Large intestine (tissue), 3 donors: Measurements from ENCODE around the gene ACER2. TPM values are rescaled to one million over a fixed set of nuclear protein-coding genes. Genes with fewer than 3 reads are reported as not detected.

Source experiments
- DNase-seq, 2 donors: peaks; one replicate each; pipeline versions ENCODE4 v3.0.0 to v3.0.0-alpha.2; 2013
- H3K27ac ChIP-seq: one replicate; pipeline ENCODE4 v1.5.1; 2013; ENCODE audit warnings: low read length
- H3K27me3 ChIP-seq: 2 replicates; pipeline ENCODE4 v1.6.1; 2013; ENCODE audit warnings: low read length; ENCODE audit not compliant: control insufficient read depth, insufficient read depth
- H3K36me3 ChIP-seq: 2 replicates; pipeline ENCODE4 v1.6.1; 2013; ENCODE audit warnings: low read length; ENCODE audit not compliant: control insufficient read depth, insufficient read depth
- H3K4me1 ChIP-seq: one replicate; pipeline ENCODE4 v1.6.1; 2013; ENCODE audit warnings: low read length; ENCODE audit not compliant: control insufficient read depth, insufficient read depth
- H3K4me3 ChIP-seq: one replicate; pipeline ENCODE4 v1.5.1; 2013; ENCODE audit warnings: low read length
- H3K9me3 ChIP-seq: one replicate; pipeline ENCODE4 v1.6.1; 2013; ENCODE audit warnings: mild to moderate bottlenecking, low read depth, low read length, moderate library complexity; ENCODE audit not compliant: control insufficient read depth
- WGBS: methylation state at CpG from one replicate; pipeline ENCODE4 v1.1.5; 2013; ENCODE audit warnings: low lambda C conversion rate; ENCODE audit not compliant: insufficient coverage; 5-methylcytosine and 5-hydroxymethylcytosine counted together
- polyA plus RNA-seq: library from polyadenylated mRNA; unstranded; fragments of 120-200 nt; gene quantifications from one replicate; pipeline ENCODE4 v1.2.1, GENCODE V29; 2013

Gene ACER2
- polyA plus RNA-seq, 1 donor, result 3.5 TPM

DNA sequence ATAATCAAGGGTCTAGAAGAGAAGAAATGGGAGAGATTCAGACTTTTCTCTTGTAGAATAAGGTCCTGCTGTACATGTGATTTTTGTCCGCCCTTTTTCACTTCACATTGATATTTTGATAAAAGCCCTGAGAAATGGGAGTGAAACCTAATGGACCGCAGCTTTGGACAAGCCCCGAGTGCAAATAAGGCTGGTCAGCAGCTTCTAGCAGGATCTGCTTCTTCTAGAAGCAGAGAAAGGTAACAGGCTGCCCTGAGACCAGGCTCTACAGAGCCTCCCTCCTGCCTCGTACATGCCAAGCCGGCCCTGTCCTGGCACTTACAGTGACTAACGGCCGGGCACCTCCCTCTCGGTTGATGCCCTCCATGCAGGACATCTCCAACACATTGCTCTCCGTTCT is 33.4 kb downstream of the ACER2 start:
- Histone ChIP-seq H3K36me3 (peaks cover 2% of the 10 kb centered on the region), H3K4me3 (no peak overlapping the region), H3K27me3 (no peaks in the 10 kb centered on the region), H3K27ac (no peak overlapping the region), H3K4me1 (no peaks in the 10 kb centered on the region), H3K9me3 (no peaks in the 10 kb centered on the region)
- 100% methylated on average over 1 of the region's 9 CpGs for WGBS
- no peak for DNase-seq

DNA sequence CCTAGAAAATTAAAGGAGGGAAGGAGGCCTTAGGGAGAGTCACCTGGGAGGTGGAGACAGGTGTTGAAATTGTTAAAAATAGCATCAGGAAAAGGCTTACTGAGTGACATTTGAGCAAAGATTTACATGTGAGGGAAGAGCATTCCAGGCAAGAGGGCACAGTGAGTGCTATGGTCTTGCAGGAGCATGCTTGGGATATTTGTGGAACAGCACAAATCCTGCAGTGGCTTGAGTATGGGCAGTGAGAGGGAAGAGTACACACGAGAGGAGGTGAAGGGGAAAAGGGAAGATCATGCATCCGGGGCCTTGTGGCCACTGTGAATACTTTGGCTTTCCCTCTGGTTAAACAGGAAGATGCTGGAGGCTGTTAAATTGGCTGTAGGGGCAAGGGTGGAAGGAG is 36.6 kb downstream of the ACER2 start:
- no peak overlapping the region for H3K4me3 ChIP-seq
- no peaks in the 10 kb centered on the region for H3K27me3 ChIP-seq
- no peaks in the 10 kb centered on the region for H3K9me3 ChIP-seq
- WGBS, result no CpG with 5 or more reads among the region's 2 CpGs
- H3K36me3 ChIP-seq, result peaks cover 2% of the 10 kb centered on the region
- no peak overlapping the region for H3K27ac ChIP-seq
- no peak for DNase-seq
- no peaks in the 10 kb centered on the region for H3K4me1 ChIP-seq

DNA sequence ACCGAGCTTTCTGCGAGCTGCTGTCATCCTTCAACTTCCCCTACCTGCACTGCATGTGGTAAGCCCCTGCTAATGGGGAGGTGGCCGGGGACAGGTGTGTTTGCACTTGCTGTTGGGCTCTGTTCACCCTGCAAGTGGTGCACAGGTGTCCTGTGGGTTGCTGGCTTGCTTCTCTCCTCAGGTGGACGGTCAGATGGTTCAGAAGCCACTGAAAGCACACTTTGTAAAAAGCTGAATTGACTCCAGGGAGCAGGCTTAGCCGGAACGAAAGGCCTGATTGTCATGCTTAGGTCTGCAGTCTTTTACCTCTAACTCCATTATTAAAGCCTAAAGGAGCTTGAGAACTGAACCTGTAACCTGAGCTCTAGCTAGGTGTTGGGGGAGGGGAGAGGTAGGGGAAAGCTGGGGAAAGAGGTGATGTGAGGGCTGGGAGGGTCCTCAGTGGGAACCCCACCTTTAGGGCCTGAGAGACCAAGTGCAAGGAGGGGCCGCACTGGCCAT is 37.6 kb downstream of the ACER2 start:
- no CpG with 5 or more reads among the region's 7 CpGs for WGBS

DNA sequence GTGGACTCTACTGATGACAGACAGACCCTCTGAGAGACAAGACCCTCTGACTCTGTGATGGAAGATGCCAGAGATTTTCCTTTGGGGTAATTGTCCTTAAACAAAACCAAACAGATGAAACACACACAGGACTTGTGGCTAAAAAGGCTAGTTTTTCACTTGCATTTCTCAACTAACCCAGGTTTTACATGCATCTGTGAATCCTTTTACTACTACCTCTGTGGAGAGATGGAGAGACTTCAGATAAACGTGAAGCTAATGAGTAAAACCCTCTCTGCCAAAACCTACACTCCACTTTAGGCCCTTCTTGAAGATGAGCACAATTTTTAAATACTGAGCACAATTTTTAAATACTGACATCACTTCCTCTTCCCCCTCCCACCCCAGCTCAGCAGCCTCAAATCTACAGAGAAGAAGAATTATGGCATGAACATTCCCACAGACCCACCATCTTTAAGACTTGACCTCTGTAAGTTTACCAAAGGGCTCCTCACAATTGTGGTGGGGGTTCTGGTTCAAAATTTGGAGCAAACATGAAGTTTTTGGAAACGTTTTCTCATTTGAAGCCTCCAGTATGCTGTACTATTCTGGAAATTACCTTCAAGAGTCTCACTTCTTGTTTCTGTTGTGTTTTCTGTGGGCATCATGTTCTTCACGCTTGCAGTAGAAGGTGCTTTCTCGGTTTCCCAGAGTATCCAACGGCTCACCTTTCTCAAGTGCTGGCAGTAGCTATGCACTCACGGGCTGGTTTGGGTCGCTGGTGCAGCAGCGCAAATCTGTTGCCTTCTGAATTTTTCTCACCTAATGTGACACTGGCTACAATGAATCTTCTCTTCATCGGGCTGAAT is 42.7 kb downstream of the ACER2 start:
- no peaks in the 10 kb centered on the region for H3K27me3 ChIP-seq
- no peak overlapping the region for H3K27ac ChIP-seq
- H3K4me1 ChIP-seq, result no peaks in the 10 kb centered on the region
- H3K36me3 ChIP-seq, result peaks cover 3% of the 10 kb centered on the region
- H3K9me3 ChIP-seq, result no peaks in the 10 kb centered on the region
- no peak overlapping the region for H3K4me3 ChIP-seq
- DNase-seq, result no peak
- WGBS, result 83% methylated on average over 2 of the region's 9 CpGs

More for the DNA sequence above, 37.6 kb downstream of the ACER2 start:
- Histone ChIP-seq H3K27ac (no peak overlapping the region), H3K27me3 (no peaks in the 10 kb centered on the region), H3K4me3 (no peak overlapping the region), H3K9me3 (no peaks in the 10 kb centered on the region), H3K36me3 (peaks cover 2% of the 10 kb centered on the region), H3K4me1 (no peaks in the 10 kb centered on the region)
- no peak for DNase-seq

GRCh38 chr9:19456426-19456825 is 47.6 kb downstream of the ACER2 start:
- no peaks in the 10 kb centered on the region for H3K9me3 ChIP-seq
- no peak for DNase-seq
- H3K27me3 ChIP-seq, result no peaks in the 10 kb centered on the region
- H3K36me3 ChIP-seq, result peaks cover 2% of the 10 kb centered on the region
- H3K27ac ChIP-seq, result no peak overlapping the region
- WGBS, result no CpG with 5 or more reads among the region's 3 CpGs
- H3K4me3 ChIP-seq, result no peak overlapping the region
- peaks cover 4% of the 10 kb centered on the region for H3K4me1 ChIP-seq

GRCh38 chr9:19456996-19457692 is 48.3 kb downstream of the ACER2 start:
- Histone ChIP-seq H3K4me1 (peaks cover 4% of the 10 kb centered on the region), H3K36me3 (no peaks in the 10 kb centered on the region), H3K27me3 (no peaks in the 10 kb centered on the region), H3K4me3 (no peak overlapping the region), H3K9me3 (no peaks in the 10 kb centered on the region), H3K27ac (no peak overlapping the region)
- peak; percentile 60 to 66 for DNase-seq
- WGBS, result 54% methylated on average over 6 of the region's 12 CpGs

GRCh38 chr9:19457693-19458009 is 48.8 kb downstream of the ACER2 start:
- Histone ChIP-seq H3K4me3 (no peak overlapping the region), H3K27ac (no peak overlapping the region), H3K4me1 (peaks cover 4% of the 10 kb centered on the region), H3K27me3 (no peaks in the 10 kb centered on the region), H3K36me3 (no peaks in the 10 kb centered on the region), H3K9me3 (no peaks in the 10 kb centered on the region)
- WGBS, result 18% methylated on average over 4 of the region's 5 CpGs
- DNase-seq, result no peak

- H3K27ac ChIP-seq, result no peak overlapping the region
- WGBS, result 74% methylated on average over 3 of the region's 6 CpGs
- DNase-seq, result no peak
- H3K9me3 ChIP-seq, result no peaks in the 10 kb centered on the region
- H3K4me1 ChIP-seq, result peaks cover 4% of the 10 kb centered on the region
- H3K36me3 ChIP-seq, result no peaks in the 10 kb centered on the region
- H3K27me3 ChIP-seq, result no peaks in the 10 kb centered on the region
- H3K4me3 ChIP-seq, result no peak overlapping the region
Measured at GRCh38 chr9:19460243-19460642, 51.4 kb downstream of the ACER2 start.

DNA sequence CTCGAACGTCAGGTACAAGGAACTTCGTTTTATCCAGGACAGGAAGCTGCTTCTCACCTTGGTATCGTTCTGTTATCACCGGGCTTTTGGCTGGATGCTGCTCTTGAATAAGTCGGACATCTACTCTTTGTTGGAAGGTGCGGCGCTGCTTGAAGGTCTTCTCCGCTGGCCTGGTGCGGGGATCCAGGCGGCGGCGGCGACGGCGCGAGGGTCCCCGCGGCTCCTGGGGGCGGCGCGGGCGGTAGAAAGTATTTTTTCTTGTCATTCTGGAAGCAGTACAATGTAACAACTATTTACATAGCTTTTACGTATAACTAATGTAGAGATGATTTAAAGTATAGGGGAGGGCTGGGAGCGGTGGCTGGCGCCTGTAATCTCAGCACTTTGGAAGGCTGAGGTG is 52.3 kb downstream of the ACER2 start:
- Histone ChIP-seq H3K4me1 (peaks cover 4% of the 10 kb centered on the region), H3K4me3 (no peak overlapping the region), H3K36me3 (no peaks in the 10 kb centered on the region), H3K9me3 (no peaks in the 10 kb centered on the region), H3K27ac (no peak overlapping the region), H3K27me3 (no peaks in the 10 kb centered on the region)
- DNase-seq, result no peak
- WGBS, result 94% methylated on average over 7 of the region's 26 CpGs

DNA sequence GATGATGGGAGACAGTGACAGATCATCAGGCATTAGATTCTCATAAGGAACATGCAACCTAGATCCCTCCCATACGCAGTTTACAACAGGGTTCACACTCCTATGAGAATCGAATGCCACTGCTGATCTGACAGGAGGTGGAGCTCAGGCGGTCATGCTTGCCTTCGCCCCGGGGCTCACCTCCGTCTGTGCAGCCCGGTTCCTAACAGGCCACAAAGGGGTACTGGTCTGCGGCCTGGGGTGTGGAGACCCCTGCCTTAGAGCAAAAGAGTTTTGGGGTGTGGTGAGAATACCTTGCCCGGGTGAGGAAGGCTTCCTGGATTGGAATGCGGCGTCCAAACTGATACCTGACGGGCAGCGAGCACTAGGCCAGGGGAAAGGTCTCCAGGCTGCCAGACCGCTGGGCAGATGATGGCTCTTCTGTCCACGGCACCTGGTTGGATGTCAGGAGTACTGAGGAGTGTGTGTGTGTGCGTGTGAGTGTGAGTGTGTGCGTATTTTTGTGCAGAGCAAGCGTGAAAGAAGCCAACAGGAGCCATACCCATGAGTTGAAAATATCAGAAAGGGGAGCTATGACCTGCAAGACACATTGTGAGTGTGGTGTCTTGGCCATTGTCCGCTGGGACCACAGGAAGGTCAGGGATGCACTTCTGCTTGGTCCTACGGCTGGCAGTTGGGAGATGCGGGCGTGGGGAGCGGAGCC is 55.4 kb downstream of the ACER2 start:
- H3K27me3 ChIP-seq, result no peaks in the 10 kb centered on the region
- H3K9me3 ChIP-seq, result no peaks in the 10 kb centered on the region
- H3K36me3 ChIP-seq, result no peaks in the 10 kb centered on the region
- no peak overlapping the region for H3K27ac ChIP-seq
- WGBS, result 100% methylated on average over 5 of the region's 23 CpGs
- H3K4me3 ChIP-seq, result no peak overlapping the region
- no peak for DNase-seq
- H3K4me1 ChIP-seq, result no peaks in the 10 kb centered on the region
